C4-2B (cell line): ENCODE data around the gene GATAD2B.
A peak's percentile ranks its signal among the peaks of the same experiment; 100 is the strongest.

ENCODE experiments used
- H3K27ac ChIP-seq: fragments of 450-650 bp; 2 replicates; pipeline ENCODE4 v1.5.1; 2017
- ZFX ChIP-seq: fragments of 450-650 bp; IDR thresholded peaks from 2 replicates; pipeline ENCODE4 v1.6.1; 2017
- TF ChIP-seq, protein P1 (sequence below): fragments of 450-650 bp; conservative IDR thresholded peaks from 2 replicates; pipeline ENCODE4 v1.5.1; 2017; ENCODE audit warnings: mild to moderate bottlenecking

GATAD2B gene

GRCh38 chr1:153778824-153779519 is 143.8 kb downstream of the GATAD2B start:
- TF ChIP-seq ZFX = no peak
- TF ChIP-seq, protein P1, sequence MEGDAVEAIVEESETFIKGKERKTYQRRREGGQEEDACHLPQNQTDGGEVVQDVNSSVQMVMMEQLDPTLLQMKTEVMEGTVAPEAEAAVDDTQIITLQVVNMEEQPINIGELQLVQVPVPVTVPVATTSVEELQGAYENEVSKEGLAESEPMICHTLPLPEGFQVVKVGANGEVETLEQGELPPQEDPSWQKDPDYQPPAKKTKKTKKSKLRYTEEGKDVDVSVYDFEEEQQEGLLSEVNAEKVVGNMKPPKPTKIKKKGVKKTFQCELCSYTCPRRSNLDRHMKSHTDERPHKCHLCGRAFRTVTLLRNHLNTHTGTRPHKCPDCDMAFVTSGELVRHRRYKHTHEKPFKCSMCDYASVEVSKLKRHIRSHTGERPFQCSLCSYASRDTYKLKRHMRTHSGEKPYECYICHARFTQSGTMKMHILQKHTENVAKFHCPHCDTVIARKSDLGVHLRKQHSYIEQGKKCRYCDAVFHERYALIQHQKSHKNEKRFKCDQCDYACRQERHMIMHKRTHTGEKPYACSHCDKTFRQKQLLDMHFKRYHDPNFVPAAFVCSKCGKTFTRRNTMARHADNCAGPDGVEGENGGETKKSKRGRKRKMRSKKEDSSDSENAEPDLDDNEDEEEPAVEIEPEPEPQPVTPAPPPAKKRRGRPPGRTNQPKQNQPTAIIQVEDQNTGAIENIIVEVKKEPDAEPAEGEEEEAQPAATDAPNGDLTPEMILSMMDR = no peak
- no peak overlapping the region for H3K27ac ChIP-seq

DNA sequence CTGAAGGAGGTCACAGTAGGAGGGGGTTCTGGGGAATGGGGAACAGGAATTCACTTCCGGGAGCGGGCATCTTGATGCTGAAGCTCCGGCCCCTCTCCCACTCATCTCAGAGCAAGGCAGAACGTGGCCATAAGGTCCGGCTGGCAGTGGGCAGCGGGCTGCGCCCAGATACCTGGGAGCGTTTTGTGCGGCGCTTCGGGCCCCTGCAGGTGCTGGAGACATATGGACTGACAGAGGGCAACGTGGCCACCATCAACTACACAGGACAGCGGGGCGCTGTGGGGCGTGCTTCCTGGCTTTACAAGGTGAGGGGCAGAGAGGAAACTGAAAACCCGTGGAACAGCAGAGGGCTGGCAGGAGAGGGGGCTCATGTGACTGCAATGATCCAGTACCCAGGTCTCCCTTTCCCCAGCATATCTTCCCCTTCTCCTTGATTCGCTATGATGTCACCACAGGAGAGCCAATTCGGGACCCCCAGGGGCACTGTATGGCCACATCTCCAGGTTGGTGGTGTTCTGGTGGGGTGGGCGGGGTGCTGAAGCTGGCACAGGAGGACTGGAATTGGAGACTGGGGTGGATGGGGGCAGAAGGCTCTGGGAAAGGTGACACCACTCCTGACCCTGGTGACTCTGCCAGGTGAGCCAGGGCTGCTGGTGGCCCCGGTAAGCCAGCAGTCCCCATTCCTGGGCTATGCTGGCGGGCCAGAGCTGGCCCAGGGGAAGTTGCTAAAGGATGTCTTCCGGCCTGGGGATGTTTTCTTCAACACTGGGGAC is 144.5 kb downstream of the GATAD2B start:
- TF ChIP-seq ZFX = no peak
- TF ChIP-seq, protein P1 = no peak
- H3K27ac ChIP-seq = no peak overlapping the region

DNA sequence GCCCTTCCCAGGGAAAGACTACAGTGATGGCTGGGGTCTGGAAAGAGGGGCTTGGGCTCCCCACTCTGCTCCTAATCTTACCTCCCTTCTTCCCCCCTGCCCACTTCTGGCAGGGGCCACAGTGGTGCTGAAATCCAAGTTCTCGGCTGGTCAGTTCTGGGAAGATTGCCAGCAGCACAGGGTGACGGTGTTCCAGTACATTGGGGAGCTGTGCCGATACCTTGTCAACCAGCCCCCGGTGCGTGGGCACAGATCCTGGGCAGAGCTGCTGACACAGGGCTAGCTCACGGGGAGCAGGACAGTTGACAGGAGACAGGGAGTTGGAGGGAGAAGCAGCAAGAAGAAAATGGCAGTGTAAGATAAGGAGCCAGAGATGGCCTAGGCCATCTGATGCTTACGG is 145.1 kb downstream of the GATAD2B start:
- TF ChIP-seq, protein P1 = no peak
- no peak for TF ChIP-seq ZFX
- H3K27ac ChIP-seq = no peak overlapping the region

- TF ChIP-seq ZFX = no peak
- TF ChIP-seq, protein P1 = no peak
- H3K27ac ChIP-seq = no peak overlapping the region
Observed at GRCh38 chr1:153776845-153777370, 145.9 kb downstream of the GATAD2B start.

DNA sequence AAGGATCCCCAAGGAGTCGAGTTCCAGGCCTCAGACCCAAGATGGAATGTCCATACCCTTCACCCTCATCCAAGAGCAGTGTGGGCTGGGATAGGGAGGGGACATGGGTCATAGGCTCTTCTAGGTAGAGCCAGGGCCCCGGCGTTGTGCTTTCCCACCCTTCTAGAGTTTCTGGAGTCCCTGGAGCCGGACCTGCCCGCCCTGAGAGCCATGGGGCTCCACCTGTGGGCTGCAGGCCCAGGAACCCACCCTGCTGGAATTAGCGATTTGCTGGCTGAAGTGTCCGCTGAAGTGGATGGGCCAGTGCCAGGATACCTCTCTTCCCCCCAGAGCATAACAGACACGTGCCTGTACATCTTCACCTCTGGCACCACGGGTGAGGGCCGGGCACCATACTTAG is 146.4 kb downstream of the GATAD2B start:
- no peak overlapping the region for H3K27ac ChIP-seq
- TF ChIP-seq, protein P1 = no peak
- TF ChIP-seq ZFX = no peak

GRCh38 chr1:153775458-153776327 is 147.1 kb downstream of the GATAD2B start:
- 0 out of 2 replicates have a peak, but pooled peaks have one; percentile 13 for TF ChIP-seq ZFX
- TF ChIP-seq, protein P1 = no peak
- peak overlapping the region; percentile 45 for H3K27ac ChIP-seq
